IMR-90 (cell line): ENCODE data around the gene PTPRN2. TPM values are rescaled to one million over a fixed set of nuclear protein-coding genes. Genes with fewer than 3 reads are reported as not detected.

Source experiments
- ATAC-seq: fragments of 200-7000 bp; cut with Tn5 transposase; 2 replicates; pipeline ENCODE4 v1.9.1; 2020; ENCODE audit warnings: low read depth, mild to moderate bottlenecking, moderate library complexity
- BruUV-seq: library from RNA; stranded (reverse); fragments of 400-500 nt; replicated peaks from 2 replicates; lab custom pipeline; 2021; lab: Mats Ljungman, UMichigan
- CTCF ChIA-PET: fragments of 300-600 bp; formaldehyde crosslinking; extraction: SDS; loops from one replicate; lab custom pipeline; 2021; ENCODE audit warnings: antibody characterized with exemption; lab: Yijun Ruan, JAX
- POLR2A ChIA-PET: fragments of 300-600 bp; sonication (Branson Sonifier 250); formaldehyde crosslinking; loops from one replicate; lab custom pipeline; 2022; ENCODE audit warnings: antibody characterized with exemption; ENCODE audit not compliant: unreplicated experiment; lab: Charles Lee
- DNase-seq: peaks from one replicate; pipeline ENCODE4 v3.0.0; 2013
- H2AFZ ChIP-seq: replicated peaks from 2 replicates; pipeline ENCODE3; 2013; ENCODE audit warnings: low read length, mild to moderate bottlenecking; ENCODE audit not compliant: poor library complexity
- H2AK5ac ChIP-seq: 2 replicates; pipeline ENCODE4 v1.6.1; 2013; ENCODE audit warnings: low read depth, low read length, inconsistent platforms
- H2AK9ac ChIP-seq: replicated peaks from 2 replicates; pipeline ENCODE3; 2013; ENCODE audit warnings: mild to moderate bottlenecking, low read depth, low read length, moderate library complexity; ENCODE audit not compliant: poor library complexity
- H2BK120ac ChIP-seq: 2 replicates; pipeline ENCODE4 v1.6.1; 2013; ENCODE audit warnings: low read depth, low read length, inconsistent platforms
- H2BK15ac ChIP-seq: 3 replicates; pipeline ENCODE4 v1.6.1; 2013; ENCODE audit warnings: low read depth, low read length, inconsistent platforms
- H2BK20ac ChIP-seq: 2 replicates; pipeline ENCODE4 v1.6.1; 2013; ENCODE audit warnings: low read depth, mild to moderate bottlenecking, inconsistent platforms, low read length, moderate library complexity
- H2BK5ac ChIP-seq: 2 replicates; pipeline ENCODE4 v1.6.1; 2013; ENCODE audit warnings: mild to moderate bottlenecking, low read depth, low read length, inconsistent platforms; ENCODE audit not compliant: poor library complexity, severe bottlenecking
- H3K14ac ChIP-seq: replicated peaks from 2 replicates; pipeline ENCODE4 v1.6.1; 2013; ENCODE audit warnings: low read depth, low read length, inconsistent platforms
- H3K18ac ChIP-seq: 2 replicates; pipeline ENCODE4 v1.6.1; 2013; ENCODE audit warnings: low read depth, low read length, control low read depth
- H3K23ac ChIP-seq: 2 replicates; pipeline ENCODE4 v1.6.1; 2013; ENCODE audit warnings: low read depth, low read length, inconsistent platforms
- H3K27ac ChIP-seq: 2 replicates; pipeline ENCODE4 v1.5.1; 2013; ENCODE audit warnings: mild to moderate bottlenecking, control low read depth, low read length; ENCODE audit not compliant: insufficient read depth
- H3K27me3 ChIP-seq: 2 replicates; pipeline ENCODE4 v1.6.1; 2013; ENCODE audit warnings: low read length; ENCODE audit not compliant: control insufficient read depth, insufficient read depth
- H3K36me3 ChIP-seq: 2 replicates; pipeline ENCODE4 v1.6.1; 2013; ENCODE audit warnings: low read length, mixed read lengths; ENCODE audit not compliant: control insufficient read depth, insufficient read depth
- H3K4ac ChIP-seq: 2 replicates; pipeline ENCODE4 v1.6.1; 2013; ENCODE audit warnings: low read depth, low read length, inconsistent platforms
- H3K4me1 ChIP-seq: 2 replicates; pipeline ENCODE4 v1.6.1; 2013; ENCODE audit warnings: low read length, mixed read lengths; ENCODE audit not compliant: control insufficient read depth, insufficient read depth
- H3K4me2 ChIP-seq: 2 replicates; pipeline ENCODE4 v1.6.1; 2013; ENCODE audit warnings: low read depth, mild to moderate bottlenecking, control low read depth, low read length, moderate library complexity
- H3K4me3 ChIP-seq: 2 replicates; pipeline ENCODE4 v1.5.1; 2013; ENCODE audit warnings: low read depth, mild to moderate bottlenecking, control low read depth, low read length, moderate library complexity; ENCODE audit not compliant: insufficient read depth
- H3K56ac ChIP-seq: 2 replicates; pipeline ENCODE4 v1.6.1; 2013; ENCODE audit warnings: low read length, inconsistent platforms; ENCODE audit not compliant: insufficient read depth; ENCODE audit errors: extremely low read depth
- H3K79me1 ChIP-seq, 2 experiments: 2 replicates each; pipeline ENCODE4 v1.6.1; 2013; ENCODE audit warnings: low read length in 2 of 2, inconsistent platforms in 1 of 2, low read depth in 1 of 2
- H3K9ac ChIP-seq: 2 replicates; pipeline ENCODE4 v1.6.1; 2013; ENCODE audit warnings: low read depth, low read length, control low read depth
- H3K9me1 ChIP-seq: 2 replicates; pipeline ENCODE4 v1.6.1; 2013; ENCODE audit warnings: low read length, inconsistent platforms; ENCODE audit not compliant: insufficient read depth
- H3K9me3 ChIP-seq: 2 replicates; pipeline ENCODE4 v1.6.1; 2013; ENCODE audit warnings: low read length; ENCODE audit not compliant: control insufficient read depth, insufficient read depth
- H4K20me1 ChIP-seq: 2 replicates; pipeline ENCODE4 v1.6.1; 2013; ENCODE audit warnings: low read length, inconsistent platforms; ENCODE audit not compliant: insufficient read depth
- H4K5ac ChIP-seq: 2 replicates; pipeline ENCODE4 v1.6.1; 2013; ENCODE audit warnings: mild to moderate bottlenecking, low read depth, low read length, control low read depth
- H4K8ac ChIP-seq, 2 experiments: 2 replicates each; pipeline ENCODE4 v1.6.1; 2013; ENCODE audit warnings: low read depth in 2 of 2, low read length in 2 of 2, control low read depth in 1 of 2, inconsistent platforms in 1 of 2
- H4K91ac ChIP-seq: 2 replicates; pipeline ENCODE4 v1.6.1; 2013; ENCODE audit warnings: low read depth, low read length, inconsistent platforms; ENCODE audit not compliant: insufficient read depth
- CEBPB ChIP-seq: IDR thresholded peaks from 2 replicates; pipeline ENCODE4 v1.6.1; 2012; ENCODE audit warnings: low read depth, low read length, improper control_type of control experiment
- CHD1 ChIP-seq: IDR thresholded peaks from 2 replicates; pipeline ENCODE4 v1.6.1; 2012; ENCODE audit warnings: low read depth, low read length, improper control_type of control experiment
- CTCF ChIP-seq: conservative IDR thresholded peaks from 2 replicates; pipeline ENCODE4 v1.5.1; 2012; ENCODE audit warnings: mild to moderate bottlenecking, low read depth, low read length, improper control_type of control experiment
- ELK1 ChIP-seq: fragments of 150-350 bp; IDR thresholded peaks from 2 replicates; pipeline ENCODE4 v1.6.1; 2016; ENCODE audit warnings: low read depth, mild to moderate bottlenecking, low read length, moderate library complexity, borderline replicate concordance
- FOS ChIP-seq: fragments of 150-350 bp; IDR thresholded peaks from 2 replicates; pipeline ENCODE4 v1.6.1; 2016; ENCODE audit warnings: low read depth, low read length
- MAZ ChIP-seq: IDR thresholded peaks from 2 replicates; pipeline ENCODE4 v1.6.1; 2012; ENCODE audit warnings: low read depth, mild to moderate bottlenecking, low read length, improper control_type of control experiment, moderate library complexity, borderline replicate concordance
- MXI1 ChIP-seq: IDR thresholded peaks from 2 replicates; pipeline ENCODE4 v1.6.1; 2012; ENCODE audit warnings: low read depth, mild to moderate bottlenecking, low read length, moderate library complexity, borderline replicate concordance
- RAD21 ChIP-seq: IDR thresholded peaks from 2 replicates; pipeline ENCODE4 v1.6.1; 2012; ENCODE audit warnings: low read length, improper control_type of control experiment
- RCOR1 ChIP-seq: IDR thresholded peaks from 2 replicates; pipeline ENCODE4 v1.6.1; 2012; ENCODE audit warnings: mild to moderate bottlenecking, low read length, improper control_type of control experiment; ENCODE audit not compliant: insufficient replicate concordance
- RFX5 ChIP-seq: IDR thresholded peaks from 2 replicates; pipeline ENCODE4 v1.8.0; 2012; ENCODE audit warnings: low read depth, mild to moderate bottlenecking, low read length, moderate library complexity
- WGBS, 2 experiments: methylation state at CpG; one replicate each; pipeline versions ENCODE4 v1.1.5 to v1.1.7; 2013; ENCODE audit warnings: missing lambda C conversion rate in 2 of 2; ENCODE audit not compliant: insufficient read length in 1 of 2; ENCODE audit errors: extremely low coverage in 2 of 2; 5-methylcytosine and 5-hydroxymethylcytosine counted together
- dilution Hi-C: fragments of 300-500 bp; cut with HindIII; formaldehyde crosslinking; loops from one replicate; pipeline ENCODE4 v1.14.3; 2018; ENCODE audit warnings: low sequenced_read_pairs; ENCODE audit not compliant: unreplicated experiment
- in situ Hi-C: fragments of 300-500 bp; cut with MboI; formaldehyde crosslinking; loops from 3 replicates; pipeline ENCODE4 v1.14.3; 2019; ENCODE audit warnings: low sequenced_read_pairs, inconsistent platforms, mixed read lengths
- intact Hi-C: fragments of 100-400 bp; cut with micrococcal nuclease; formaldehyde crosslinking; loops from 2 replicates; pipeline ENCODE4 v1.10.0; 2022
- polyA plus RNA-seq, 3 experiments: library from polyadenylated mRNA; depleted of rRNA; stranded (reverse); fragments of >200 nt; gene quantifications; 2 replicates each; pipeline ENCODE4 v1.2.3, GENCODE V29; 2012; ENCODE audit warnings: low replicate concordance in 1 of 3
- total RNA-seq: library from RNA; depleted of rRNA; stranded (reverse); fragments of >200 nt; gene quantifications from 2 replicates; pipeline ENCODE4 v1.2.3, GENCODE V29; 2012

The PTPRN2 gene
- total and polyA plus RNA-seq, 2 of the 4 experiments (the other 2 are of a cell fraction): 0.03 TPM; not detected in 1

GRCh38 chr7:158296798-158297104 is 290.9 kb downstream of the PTPRN2 start:
- Histone ChIP-seq H2AK5ac (no peak overlapping the region), H2BK15ac (no peak overlapping the region), H2BK20ac (no peak overlapping the region), H3K18ac (no peak overlapping the region), H4K20me1 (no peaks in the 10 kb centered on the region), H3K9me1 (no peaks in the 10 kb centered on the region), H4K5ac (no peak overlapping the region), H3K4me1 (no peaks in the 10 kb centered on the region), H3K9me3 (peaks cover 35% of the 10 kb centered on the region), H2BK120ac (no peak overlapping the region), H3K9ac (no peak overlapping the region), H3K27ac (no peak overlapping the region), H4K8ac (no peak overlapping the region), H3K4me2 (no peak overlapping the region), H2AFZ (no peak overlapping the region), H3K56ac (no peak overlapping the region), H2AK9ac (no peak overlapping the region), H3K36me3 (no peaks in the 10 kb centered on the region), H3K23ac (no peak overlapping the region), H3K4ac (no peak overlapping the region), H3K27me3 (no peaks in the 10 kb centered on the region), H4K91ac (no peak overlapping the region), H3K4me3 (no peak overlapping the region), H3K14ac (no peak overlapping the region), H2BK5ac (no peak overlapping the region), H3K79me1 (no peaks in the 10 kb centered on the region)
- DNase-seq (no peak), ATAC-seq (no peak)
- no TSS peak for BruUV-seq
- in situ Hi-C loops (no loop called here), intact Hi-C loops (no loop called here), dilution Hi-C loops (no loop called here)
- WGBS, 2 experiments: 100% methylated on average over 3 of the region's 7 CpGs; no CpG with 5 or more reads in 1 of the 2 experiments
- POLR2A ChIA-PET: no interaction called here
- no peak for TF ChIP-seq RCOR1
- no peak for TF ChIP-seq MXI1
- no peak for TF ChIP-seq ELK1
- TF ChIP-seq RAD21: no peak
- TF ChIP-seq CTCF: no peak
- no peak for TF ChIP-seq RFX5
- no peak for TF ChIP-seq MAZ
- no peak for TF ChIP-seq FOS
- no peak for TF ChIP-seq CEBPB
- no peak for TF ChIP-seq CHD1
- CTCF ChIA-PET: no interaction called here
